Measurements from ENCODE around the gene NAGLU.
"Not testable (repeated sequence)": the region's sequence is repeated elsewhere in the genome, so short reads cannot be mapped to it uniquely, and the experiment has no call there.

NAGLU gene

DNA sequence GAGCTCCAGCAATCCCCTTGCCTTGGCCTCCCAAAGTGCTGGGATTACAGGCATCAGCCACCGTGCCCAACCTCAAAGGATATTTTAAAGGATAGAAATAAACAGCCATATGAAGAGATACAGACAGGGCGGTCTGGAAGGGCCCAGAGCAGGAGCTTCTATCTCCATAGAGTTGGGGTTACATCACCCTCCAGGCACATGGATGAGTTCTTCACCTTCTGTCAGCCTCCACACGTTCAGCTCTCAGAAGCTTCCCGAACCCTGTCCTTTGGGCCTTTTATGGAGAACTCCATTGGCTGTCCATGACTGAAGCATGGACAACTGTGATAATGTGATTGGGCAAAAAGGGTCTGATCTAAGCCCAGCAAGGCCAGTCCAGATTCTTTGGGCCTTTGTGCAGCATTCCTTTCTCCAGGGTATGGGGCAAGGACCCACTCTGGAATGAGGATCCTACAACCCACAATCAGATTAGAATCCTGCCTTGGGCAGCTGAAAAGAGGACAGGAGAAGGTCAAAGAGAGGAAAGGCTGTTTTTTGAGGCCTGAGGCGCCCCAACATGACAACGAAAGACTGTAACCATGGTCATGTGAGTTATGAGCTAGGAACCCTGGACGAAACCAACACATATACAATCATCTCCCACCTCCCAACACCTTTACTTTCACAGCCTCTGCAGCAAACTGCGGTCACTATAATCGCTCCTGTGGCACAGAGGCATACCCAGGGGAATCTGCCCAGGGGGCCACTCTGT, 9.9 kb downstream of the NAGLU start:
- DNase-seq, result not testable (repeated sequence)

DNA sequence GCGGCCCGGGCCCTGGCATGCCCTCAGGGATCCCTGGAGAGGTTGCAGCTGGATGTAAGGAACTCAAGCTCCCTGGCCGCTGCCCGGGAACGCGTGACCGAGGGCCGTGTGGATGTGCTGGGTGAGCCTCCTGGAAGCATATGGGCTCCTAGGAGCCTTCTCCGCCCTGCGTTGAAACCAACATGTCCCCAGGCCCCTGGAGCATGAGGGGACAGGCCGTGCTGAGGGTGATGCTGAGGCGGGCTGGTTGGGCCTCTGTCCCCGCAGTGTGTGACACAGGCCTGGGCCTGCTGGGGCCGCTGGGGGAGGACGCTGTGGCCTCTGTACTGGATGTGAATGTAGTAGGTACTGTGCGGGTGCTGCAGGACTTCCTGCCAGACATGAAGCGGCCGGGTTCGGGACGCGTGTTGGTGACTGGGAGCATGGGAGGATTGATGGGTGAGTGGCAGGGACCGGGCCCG, 11.0 kb downstream of the NAGLU start:
- no peak for DNase-seq

DNA sequence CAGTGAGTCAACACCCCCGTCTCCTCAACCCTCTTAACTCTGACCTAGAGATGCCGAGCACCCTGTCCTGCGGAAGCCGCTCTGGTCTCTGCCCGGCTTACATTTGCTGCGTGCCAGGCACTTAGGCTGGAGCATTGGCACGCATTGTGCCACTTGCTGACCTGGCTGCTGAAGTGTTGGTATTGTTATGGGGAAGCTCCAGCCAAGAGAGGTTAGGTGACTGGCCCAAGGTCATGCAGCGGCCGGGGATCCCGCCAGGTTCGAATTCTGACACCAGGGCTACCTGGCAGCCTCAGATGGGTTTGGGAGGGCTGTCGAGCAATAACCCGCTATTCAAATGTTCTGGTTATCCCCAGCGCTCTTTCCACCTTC, 11.6 kb downstream of the NAGLU start:
- no peak for DNase-seq

DNA sequence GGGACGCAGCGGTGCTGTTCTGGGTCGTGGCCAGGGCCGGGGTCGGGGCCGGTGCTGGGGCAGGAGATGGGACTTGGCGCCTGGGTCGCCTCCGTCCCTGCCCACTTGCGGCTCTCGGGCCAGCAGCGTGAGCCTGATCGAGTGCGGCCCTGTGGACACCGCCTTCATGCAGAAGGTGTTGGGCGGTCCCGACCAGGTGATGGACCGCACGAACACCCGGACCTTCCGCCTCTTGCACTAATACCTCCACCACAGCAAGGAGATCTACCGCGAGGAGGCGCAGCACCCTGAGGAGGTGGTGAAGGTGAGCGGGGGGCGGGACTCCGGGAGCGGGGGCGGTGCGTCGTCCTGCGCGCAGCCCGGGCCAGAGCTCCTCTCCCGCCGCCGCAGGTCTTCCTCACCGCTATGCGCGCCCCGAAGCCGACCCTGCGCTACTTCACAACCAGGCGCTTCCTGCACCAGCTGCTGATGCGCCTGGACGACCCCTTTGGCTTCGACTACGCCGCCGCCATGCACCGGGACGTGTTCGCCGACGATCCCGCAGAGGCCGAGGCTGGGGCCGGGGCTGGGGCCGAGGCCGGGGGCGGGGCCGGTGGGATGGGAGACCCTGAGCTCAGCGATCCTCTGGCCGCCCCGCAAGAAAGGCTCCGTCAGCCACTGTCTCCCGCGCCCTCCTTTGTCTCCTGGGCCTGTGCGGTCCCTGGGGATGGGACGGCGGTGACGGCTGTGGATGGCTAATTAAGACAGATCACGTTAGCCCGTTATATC, 12.2 kb downstream of the NAGLU start:
- DNase-seq, result peak; percentile 90

DNA sequence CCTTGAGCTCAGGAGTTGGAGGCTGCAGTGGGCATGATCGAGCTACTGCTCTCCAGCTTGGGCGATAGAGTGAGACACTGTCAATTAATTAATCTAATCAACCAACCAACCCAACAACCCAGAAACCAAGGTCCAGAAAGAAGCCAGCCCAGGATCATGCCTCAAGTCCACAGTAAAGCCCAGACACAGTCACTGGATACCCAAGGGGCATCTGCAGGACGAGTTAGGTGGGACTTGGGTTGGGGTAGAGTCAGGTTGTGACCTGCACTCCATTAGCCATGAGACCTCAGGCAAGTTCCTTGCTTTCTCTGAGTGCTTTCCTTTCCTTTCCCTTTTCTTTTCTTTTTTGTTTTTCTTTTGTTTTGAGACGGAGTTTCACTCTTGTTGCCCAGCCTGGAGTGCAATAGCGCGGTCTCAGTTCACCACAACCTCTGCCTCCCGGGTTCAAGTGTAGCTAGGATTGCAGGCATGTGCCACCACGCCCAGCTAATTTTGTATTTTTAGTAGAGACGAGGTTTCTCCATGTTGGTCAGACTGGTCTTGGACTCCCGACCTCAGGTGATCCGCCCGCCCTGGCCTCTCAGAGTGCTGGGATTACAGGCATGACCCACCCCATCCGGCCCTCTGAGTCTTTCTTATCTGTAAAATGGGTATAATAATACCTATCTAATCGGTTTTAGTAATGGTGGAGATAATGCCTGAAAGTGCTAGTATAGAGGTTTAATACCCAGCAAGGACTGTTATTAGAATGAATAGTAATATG, 13.1 kb downstream of the NAGLU start:
- DNase-seq, result no peak

DNA sequence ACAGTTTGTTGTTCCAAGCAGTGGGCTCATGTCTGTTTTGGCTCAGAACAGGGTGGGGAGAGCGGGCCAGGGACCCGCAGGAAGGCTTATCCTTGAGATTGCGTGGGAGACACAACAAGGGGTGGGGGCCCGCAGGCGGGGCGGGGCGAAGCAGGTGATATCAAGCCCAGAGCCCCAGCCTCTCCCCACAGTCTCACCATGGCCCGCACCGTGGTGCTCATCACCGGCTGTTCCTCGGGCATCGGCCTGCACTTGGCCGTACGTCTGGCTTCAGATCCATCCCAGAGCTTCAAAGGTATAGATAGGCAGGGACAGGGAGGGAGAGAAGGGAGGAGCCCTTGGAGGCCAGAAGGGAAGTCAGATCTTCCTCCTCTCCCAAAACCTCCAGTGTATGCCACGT, 16.7 kb downstream of the NAGLU start, which contains the start of gene HSD17B1:
Gene HSD17B1, plus strand, starts transcription at position 188 of the 400 bp plus-strand sequence. Its CDS starts 11 bp downstream, at position 199.
- not testable (repeated sequence) for DNase-seq

DNA sequence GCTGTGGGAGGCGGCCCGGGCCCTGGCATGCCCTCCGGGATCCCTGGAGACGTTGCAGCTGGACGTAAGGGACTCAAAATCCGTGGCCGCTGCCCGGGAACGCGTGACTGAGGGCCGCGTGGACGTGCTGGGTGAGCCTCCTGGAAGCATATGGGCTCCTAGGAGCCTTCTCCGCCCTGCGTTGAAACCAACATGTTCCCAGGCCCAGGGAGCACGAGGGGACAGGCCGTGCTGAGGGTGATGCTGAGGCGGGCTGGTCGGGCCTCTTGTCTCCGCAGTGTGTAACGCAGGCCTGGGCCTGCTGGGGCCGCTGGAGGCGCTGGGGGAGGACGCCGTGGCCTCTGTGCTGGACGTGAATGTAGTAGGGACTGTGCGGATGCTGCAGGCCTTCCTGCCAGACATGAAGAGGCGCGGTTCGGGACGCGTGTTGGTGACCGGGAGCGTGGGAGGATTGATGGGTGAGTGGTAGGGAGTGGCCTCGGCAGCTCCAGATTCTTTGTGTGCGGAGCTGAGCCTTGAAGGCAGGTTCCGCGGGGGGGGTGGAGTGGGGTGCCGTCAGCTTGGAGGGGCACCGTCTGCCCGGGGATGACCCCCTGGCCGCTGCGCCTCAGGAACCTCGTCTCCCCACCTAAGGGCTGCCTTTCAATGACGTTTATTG, 17.2 kb downstream of the NAGLU start:
- DNase-seq, result no peak

DNA sequence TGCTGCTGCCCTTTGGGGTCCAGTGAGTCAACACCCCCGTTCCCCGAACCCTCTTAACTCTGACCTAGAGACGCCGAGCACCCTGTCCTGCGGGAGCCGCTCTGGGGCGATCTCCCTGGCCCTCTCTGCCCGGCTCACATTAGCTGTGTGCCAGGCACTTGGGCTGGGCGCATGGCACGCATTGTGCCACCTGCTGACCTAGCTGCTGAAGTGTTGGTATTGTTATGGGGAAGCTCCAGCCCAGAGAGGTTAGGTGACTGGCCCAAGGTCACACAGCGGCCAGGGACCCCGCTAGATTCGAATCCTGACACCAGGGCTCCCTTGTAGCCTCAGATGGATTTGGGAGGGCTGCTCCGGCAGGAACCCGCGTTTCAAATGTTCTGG, 17.8 kb downstream of the NAGLU start:
- DNase-seq, result no peak

DNA sequence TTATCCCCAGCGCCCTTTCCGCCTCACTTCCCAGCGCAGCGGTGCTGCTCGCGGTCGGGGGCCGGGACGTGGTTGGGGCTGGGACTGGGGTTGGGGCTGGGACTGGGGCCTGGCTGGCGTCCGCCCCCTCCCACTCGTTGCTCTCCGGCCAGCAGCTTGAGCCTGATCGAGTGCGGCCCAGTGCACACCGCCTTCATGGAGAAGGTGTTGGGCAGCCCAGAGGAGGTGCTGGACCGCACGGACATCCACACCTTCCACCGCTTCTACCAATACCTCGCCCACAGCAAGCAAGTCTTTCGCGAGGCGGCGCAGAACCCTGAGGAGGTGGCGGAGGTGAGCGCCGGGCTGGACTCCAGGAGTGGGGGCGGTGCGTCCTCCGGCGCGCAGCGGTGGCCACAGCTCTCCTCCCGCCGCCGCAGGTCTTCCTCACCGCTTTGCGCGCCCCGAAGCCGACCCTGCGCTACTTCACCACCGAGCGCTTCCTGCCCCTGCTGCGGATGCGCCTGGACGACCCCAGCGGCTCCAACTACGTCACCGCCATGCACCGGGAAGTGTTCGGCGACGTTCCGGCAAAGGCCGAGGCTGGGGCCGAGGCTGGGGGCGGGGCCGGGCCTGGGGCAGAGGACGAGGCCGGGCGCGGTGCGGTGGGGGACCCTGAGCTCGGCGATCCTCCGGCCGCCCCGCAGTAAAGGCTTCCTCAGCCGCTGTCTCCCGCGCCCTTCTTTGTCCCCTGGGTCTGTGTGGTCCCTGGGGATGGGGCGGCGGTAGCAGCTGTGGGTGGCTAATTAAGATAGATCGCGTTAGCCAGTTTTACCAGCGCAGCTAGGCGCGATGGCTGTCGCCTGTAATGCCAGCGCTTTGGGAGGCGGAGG, 18.4 kb downstream of the NAGLU start:
- peak; percentile 87 for DNase-seq

DNA sequence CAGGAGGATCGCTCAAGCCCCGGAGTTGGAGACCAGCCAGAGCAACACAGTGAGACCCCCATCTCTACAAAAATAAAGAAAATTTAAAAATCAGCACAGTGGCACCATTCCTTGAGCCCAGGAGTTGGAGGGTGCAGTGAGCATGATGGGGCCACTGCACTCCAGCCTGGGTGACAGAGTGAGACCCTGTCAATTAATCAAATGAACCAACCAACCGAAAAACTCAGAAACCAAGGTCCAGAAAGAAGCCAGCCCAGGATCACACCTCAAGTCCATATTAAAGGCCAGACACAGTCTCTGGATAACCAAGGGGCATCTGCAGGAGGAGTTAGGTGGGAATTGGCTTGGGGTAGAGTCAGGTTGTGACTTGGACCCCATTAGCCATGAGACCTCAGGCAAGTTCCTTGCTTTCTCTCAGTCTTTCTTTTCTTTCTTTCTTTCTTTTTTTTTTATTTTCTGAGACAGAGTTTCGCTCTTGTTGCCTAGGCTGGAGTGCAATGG, 19.1 kb downstream of the NAGLU start:
- DNase-seq, result no peak

DNA sequence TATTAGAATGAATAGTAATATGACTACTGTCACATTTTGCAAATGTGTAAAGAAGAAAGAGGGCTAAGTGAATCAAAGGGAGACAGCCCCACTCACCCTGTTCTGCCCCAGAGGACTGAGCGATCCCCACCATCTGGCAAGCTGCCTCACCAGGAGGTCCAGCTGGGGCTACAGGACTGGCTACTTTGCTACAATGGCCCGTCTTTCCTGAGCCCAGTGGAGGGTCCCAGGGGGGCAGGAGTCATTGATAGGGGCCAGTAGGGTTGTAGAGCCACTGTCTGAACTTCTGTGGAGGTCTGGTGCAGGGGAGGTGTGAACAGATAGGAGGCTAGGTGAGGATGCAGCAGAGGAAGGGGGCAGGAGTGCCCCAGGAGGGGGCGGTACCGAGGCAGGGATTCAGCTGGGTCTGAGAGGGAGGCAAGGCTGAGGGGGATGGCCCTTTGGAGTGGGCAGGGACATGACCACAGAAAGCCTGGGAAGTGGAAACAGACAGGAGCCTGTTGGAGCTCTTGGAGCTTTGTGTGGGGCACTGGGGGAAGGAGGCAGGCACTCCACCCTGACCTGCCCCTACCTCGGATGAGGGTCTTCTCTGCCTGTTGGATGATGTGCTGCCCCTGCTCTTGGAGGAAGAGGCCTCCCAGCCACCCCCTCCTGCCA, 20.0 kb downstream of the NAGLU start:
- DNase-seq, result not testable (repeated sequence)

DNA sequence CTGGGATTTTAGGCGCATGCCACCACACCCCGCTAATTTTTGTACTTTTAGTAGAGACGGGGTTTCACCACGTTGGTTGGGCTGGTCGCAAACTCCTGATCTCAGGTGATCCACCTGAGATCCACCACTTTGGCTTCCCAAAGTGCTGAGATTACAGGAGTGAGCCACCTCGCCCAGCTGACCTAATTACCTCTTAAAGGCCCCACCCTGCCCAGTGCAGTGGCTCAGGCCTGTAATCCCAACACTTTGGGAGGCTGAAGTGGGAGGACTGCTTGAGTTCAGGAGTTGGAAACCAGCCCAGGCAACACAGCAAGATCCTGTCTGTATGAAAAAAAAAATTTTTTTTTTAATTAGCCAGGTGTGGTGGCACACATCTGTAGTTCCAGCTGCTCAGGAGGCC, 23.0 kb downstream of the NAGLU start:
- no peak for DNase-seq

DNA sequence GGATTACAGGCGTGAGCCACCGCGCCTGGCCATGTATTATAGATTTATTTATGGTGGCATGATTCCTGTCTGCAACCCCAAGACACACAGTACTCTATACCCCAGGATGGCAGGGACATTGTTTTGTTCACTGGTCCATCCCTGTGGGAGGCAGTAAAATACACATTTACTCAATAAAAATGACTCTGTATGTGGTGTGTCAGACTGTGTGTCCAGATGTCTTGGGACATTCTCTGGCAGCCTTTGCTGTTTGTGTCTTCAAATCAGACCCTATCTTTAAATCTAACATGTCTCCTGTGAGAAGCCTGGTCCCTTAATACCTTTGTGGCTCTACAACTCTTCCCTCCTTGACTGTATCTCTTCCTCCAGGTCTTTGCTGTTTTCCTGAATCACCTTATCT, 24.2 kb downstream of the NAGLU start:
- peak; percentile 13 for DNase-seq

DNA sequence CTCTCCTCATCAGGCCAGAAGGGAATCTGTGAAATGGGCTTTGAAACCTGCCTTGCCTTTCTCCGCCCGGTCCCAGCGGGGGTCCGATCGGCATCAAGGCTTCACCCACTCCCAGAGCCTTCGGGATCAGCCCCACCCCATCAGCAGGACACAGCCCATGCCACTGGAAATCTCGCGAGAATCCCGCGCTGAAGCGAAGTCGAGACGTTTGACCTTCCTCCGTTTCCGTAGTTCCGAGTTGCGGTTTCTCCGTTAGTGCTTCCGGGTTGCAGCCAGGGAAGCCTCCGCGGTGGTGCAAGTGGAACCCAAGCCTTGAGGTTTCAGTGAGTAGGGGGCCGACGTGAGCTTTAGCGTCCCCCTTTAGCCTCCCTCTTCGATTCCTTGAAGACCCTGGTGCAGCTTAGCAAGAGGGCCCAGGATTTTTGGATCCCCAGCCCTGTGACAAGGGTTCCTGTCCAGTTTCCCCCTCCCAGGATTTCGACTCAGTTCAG, 25.9 kb downstream of the NAGLU start, which contains the start of gene COASY:
Gene COASY, plus strand, starts transcription at position 252 of the 491 bp plus-strand sequence. CDS start 475 bp downstream, outside the sequence.
- DNase-seq, result peak; percentile 98

DNA sequence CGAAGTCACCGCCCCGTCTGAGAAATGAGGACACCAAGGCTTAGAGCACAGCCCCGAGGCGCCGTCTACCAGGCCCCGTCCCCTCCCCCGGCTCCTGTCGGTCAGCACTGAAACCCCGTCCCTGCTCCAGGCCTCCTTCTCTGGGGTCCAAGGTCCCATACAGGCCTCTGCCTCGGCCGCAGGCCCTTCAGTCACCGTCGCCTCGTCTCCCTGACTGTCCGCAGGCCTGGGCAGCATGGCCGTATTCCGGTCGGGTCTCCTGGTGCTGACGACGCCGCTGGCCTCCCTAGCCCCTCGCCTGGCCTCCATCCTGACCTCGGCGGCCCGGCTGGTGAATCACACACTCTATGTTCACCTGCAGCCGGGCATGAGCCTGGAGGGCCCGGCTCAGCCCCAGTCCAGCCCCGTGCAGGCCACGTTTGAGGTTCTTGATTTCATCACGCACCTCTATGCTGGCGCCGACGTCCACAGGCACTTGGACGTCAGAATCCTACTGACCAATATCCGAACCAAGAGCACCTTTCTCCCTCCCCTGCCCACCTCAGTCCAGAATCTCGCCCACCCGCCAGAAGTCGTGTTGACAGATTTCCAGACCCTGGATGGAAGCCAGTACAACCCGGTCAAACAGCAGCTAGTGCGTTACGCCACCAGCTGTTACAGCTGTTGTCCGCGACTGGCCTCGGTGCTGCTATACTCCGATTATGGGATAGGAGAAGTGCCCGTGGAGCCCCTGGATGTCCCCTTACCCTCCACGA, 26.5 kb downstream of the NAGLU start:
- no peak for DNase-seq

DNA sequence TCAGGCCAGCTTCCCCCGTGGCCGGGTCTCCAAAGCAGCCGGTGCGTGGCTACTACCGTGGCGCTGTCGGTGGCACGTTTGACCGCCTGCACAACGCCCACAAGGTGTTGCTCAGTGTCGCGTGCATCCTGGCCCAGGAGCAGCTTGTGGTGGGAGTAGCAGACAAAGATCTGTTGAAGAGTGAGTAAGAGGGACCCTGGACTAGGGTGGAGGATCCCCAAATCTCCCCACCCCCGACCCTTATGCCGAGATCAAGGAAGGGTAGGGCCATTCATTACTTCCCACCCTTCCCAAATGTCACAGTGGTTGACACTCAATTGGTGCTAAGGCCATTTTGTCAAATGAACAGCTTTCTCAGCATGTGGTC, 27.1 kb downstream of the NAGLU start:
- DNase-seq, result no peak

DNA sequence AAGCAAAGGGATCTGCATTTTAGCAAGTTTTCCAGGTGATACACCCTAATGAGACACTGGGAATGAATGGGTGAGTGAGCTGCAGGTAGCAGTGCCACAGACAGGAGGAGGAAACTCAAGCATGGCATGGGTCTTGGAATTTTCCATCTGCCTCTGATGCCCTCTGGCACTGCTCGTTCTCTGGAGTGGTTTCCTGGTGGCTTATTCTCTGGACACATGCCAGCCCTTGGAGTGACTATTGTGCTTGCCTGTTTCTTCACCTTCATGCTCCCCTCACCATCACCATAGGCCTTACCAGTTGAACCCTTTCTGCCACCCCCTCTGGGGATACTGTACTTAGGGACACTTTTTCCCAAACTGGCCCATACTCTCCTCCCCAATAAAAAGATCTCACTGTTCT, 27.5 kb downstream of the NAGLU start:
- DNase-seq, result no peak

DNA sequence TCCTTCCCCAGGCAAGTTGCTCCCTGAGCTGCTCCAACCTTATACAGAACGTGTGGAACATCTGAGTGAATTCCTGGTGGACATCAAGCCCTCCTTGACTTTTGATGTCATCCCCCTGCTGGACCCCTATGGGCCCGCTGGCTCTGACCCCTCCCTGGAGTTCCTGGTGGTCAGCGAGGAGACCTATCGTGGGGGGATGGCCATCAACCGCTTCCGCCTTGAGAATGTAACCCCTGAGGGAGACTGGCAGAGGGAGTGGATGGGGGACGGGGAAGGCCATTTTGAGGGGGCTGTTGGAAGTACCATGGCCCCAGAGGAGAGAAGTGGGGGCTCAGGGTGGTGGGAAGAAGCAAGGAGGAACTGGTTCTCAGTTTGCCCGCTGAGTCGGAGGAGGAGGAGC, 27.9 kb downstream of the NAGLU start:
- no peak for DNase-seq

DNA sequence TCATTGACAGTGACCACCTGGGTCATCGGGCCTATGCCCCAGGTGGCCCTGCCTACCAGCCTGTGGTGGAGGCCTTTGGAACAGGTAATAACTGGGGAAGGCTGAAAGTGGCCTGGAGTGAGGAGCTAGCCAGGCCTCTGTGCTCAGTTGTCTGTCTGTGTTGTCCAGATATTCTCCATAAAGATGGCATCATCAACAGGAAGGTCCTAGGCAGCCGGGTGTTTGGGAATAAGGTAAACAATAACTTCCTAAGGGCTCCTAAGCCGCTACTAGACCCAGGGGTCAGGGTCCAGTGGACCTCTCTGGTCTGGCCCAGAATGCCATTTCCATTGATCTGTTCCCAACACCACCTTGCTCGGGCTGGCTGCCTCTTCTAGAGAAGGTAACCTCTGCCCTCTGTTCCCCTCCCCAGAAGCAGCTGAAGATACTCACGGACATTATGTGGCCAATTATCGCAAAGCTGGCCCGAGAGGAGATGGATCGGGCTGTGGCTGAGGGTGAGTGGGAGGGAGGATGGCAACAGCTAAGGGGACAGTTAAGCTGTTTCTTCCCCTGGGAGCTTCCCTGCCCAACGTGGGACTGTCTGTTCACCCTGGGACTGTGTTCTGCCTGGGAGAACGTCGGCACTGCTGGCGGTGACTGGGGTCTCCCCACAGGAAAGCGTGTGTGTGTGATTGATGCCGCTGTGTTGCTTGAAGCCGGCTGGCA, 28.9 kb downstream of the NAGLU start:
- DNase-seq, result no peak

Data from NCI-H146 (cell line).